Bronchial epithelial cell (primary cell): ENCODE results near the gene SCARF1. TPM values are rescaled to one million over a fixed set of nuclear protein-coding genes. Genes with fewer than 3 reads are reported as not detected.

Experiments
- DNase-seq: peaks from one replicate; pipeline ENCODE4 v3.0.0-alpha.2; 2010; ENCODE audit warnings: low read depth
- FAIRE-seq: peaks from 2 replicates; lab custom pipeline; 2011; peaks lifted over from hg19 to GRCh38; lab: Jason Lieb, UNC
- H3K27me3 ChIP-seq: 2 replicates; pipeline ENCODE4 v1.5.1; 2011; ENCODE audit warnings: low read length; ENCODE audit not compliant: control insufficient read depth, insufficient read depth
- H3K36me3 ChIP-seq: 2 replicates; pipeline ENCODE4 v1.5.1; 2011; ENCODE audit warnings: low read length; ENCODE audit not compliant: control insufficient read depth, insufficient read depth
- H3K4me3 ChIP-seq: 2 replicates; pipeline ENCODE4 v1.5.1; 2011; ENCODE audit warnings: mild to moderate bottlenecking, low read depth, low read length, control low read depth
- total RNA-seq: library from RNA; depleted of rRNA; stranded (reverse); fragments of >200 nt; gene quantifications from 2 replicates; pipeline ENCODE4 v1.2.1, GENCODE V29; 2014
- TF ChIP-seq, protein P1 (sequence below): IDR thresholded peaks from 2 replicates; pipeline ENCODE4 v1.5.1; 2011; ENCODE audit warnings: mild to moderate bottlenecking, moderate library complexity, low read length, control low read depth, inconsistent platforms; ENCODE audit not compliant: insufficient read depth, severe bottlenecking

The SCARF1 gene
- total RNA-seq, 1 donor from 2014 or later = 0.53 TPM

DNA sequence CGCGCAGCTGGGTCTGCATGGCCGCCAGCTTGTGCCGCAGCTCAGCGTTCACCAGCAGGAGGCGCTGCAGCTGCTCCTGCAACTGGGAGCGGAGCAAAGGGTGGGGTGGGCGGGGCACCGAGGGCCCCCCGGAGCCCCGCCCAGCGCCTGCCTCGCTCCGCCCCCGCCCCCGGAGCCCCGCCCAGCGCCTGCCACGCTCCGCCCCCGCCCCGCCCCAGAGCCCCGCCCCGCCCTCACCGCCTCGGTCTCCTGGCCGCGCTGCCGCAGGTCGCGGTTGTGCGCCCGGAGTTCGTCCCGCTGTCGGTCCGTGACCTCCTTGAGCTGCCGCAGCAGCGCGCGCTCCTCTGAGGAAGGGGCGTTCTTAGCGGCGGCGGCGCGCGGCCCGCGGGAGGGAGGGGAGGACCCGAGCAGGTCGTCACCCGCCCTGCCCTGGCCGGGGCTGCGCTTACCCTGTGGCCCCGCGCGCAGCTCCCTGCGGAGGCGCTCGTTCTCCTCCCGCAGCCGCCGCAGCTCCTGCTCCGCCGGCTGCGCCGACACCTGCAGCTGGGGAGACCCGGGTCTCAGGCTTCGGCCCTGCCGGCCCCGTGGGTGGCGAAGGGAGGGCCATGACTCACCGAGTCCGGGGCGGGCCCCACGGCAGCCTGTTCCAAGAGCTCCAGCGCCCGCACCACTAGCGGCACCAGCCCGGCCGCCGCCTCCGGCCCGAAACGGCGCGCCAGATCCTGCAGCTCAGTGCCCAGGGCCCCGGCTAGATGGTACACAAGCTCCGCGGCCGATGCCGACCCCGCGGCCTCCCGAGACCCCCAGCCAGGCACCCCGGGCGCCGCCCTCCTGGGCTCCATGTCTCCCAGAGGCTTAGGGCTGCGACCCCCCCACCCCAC, 3.7 kb upstream of the SCARF1 start:
- FAIRE-seq (no peak), DNase-seq (peak; percentile 86)
- peaks cover 26% of the 10 kb centered on the region for H3K36me3 ChIP-seq
- TF ChIP-seq, protein P1, sequence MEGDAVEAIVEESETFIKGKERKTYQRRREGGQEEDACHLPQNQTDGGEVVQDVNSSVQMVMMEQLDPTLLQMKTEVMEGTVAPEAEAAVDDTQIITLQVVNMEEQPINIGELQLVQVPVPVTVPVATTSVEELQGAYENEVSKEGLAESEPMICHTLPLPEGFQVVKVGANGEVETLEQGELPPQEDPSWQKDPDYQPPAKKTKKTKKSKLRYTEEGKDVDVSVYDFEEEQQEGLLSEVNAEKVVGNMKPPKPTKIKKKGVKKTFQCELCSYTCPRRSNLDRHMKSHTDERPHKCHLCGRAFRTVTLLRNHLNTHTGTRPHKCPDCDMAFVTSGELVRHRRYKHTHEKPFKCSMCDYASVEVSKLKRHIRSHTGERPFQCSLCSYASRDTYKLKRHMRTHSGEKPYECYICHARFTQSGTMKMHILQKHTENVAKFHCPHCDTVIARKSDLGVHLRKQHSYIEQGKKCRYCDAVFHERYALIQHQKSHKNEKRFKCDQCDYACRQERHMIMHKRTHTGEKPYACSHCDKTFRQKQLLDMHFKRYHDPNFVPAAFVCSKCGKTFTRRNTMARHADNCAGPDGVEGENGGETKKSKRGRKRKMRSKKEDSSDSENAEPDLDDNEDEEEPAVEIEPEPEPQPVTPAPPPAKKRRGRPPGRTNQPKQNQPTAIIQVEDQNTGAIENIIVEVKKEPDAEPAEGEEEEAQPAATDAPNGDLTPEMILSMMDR = peak; percentile 93
- H3K4me3 ChIP-seq = peak overlapping the region; percentile 65
- H3K27me3 ChIP-seq = no peaks in the 10 kb centered on the region

DNA sequence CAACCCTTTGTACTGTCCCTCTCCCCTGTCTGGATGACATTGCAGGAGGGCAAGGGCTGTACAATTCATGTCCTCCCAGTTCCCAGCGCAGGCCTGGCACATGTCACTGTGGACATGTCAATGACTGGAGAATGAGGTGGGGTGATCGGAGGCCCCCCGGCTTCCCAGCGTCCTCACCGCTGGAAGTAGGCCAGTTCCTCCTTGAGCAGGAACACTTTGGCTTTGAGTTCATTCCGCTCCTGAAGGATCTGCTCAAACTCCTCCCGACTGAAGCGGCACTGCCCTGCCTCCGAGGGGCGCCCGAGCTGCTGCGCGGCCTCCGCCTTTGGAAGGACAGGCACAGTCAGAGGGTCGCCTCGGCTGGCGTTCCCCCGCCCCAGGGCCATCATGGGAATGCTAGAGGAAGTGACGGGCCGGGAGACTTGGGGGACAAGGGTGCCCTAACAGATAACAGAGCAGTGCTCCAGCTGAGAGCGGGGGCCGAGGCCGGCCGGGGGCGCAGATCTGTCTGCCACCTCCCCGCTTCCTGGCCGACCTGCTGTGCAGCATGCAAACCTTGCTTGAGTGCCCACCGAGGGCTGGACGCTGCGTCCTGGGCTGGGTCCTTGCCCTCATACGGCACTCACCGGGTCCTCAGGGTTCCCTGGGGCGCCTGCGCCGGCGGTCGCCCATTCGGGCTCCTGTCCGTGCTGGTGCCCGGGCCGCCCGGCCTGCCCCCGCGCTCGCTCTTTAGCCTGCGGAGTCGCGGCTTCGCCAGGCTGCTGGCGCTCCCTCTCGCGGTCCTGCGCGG, 2.8 kb upstream of the SCARF1 start:
- FAIRE-seq (no peak), DNase-seq (peak; percentile 12)
- Histone ChIP-seq H3K4me3 (peak overlapping the region; percentile 45), H3K36me3 (peaks cover 18% of the 10 kb centered on the region), H3K27me3 (no peaks in the 10 kb centered on the region)
- TF ChIP-seq, protein P1 = no peak

DNA sequence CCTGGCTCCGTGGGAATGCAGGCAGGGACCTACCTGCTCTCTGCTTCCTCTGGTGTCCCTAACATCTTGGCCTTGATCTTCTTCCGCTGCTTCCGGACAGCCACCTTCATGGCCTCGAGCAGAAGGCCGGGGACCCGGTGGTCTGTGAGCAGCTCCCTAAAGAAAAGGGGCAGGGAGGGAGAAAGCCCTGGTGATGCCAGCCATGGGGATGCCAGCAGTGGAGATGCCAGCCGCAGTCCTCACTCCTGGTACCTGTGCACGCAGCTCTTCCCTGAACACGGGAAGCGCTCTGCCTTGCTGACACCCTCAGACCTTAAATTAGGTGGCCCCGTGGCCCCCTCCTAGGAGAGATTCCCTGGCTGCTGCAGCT, 2.3 kb upstream of the SCARF1 start:
- FAIRE-seq (no peak), DNase-seq (no peak)
- Histone ChIP-seq H3K36me3 (peaks cover 14% of the 10 kb centered on the region), H3K27me3 (no peaks in the 10 kb centered on the region), H3K4me3 (no peak overlapping the region)
- TF ChIP-seq, protein P1 = no peak

DNA sequence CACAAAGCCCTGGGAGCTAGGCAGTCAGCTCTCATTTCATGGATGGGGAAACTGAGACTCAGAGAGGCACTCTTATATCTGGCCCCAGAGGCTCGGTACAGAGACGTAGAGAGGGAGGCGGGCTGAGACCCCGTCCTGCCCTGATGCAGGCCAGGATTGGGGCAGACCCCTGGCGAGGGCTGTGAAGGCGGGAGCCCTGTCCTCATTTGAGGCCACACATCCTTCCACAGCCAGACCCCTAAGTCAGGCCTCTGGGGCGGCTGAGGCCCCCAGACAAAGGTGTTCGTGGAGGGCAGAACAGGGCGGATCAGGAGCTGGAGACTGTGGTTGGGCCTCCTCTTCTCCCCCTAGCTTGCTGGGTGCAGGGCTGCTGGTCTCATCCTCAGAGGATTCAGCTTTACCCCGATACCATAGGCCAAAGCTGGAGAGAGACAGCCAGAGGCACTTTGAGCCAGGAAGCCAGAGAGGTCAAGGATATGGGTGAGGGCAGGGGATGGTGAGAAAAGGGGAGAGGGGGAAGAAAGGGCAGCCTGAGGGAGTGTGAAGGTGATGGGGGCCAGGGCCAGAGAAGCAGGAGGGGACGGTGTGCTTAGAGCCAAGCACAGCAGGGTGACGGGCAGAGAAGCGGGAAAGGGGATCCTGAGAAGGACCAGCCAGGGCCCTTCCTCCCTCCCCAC, 805 bp upstream of the SCARF1 start:
- no peak overlapping the region for H3K4me3 ChIP-seq
- DNase-seq = no peak
- peaks cover 9% of the 10 kb centered on the region for H3K36me3 ChIP-seq
- H3K27me3 ChIP-seq = no peaks in the 10 kb centered on the region
- FAIRE-seq = no peak
- TF ChIP-seq, protein P1 = no peak

DNA sequence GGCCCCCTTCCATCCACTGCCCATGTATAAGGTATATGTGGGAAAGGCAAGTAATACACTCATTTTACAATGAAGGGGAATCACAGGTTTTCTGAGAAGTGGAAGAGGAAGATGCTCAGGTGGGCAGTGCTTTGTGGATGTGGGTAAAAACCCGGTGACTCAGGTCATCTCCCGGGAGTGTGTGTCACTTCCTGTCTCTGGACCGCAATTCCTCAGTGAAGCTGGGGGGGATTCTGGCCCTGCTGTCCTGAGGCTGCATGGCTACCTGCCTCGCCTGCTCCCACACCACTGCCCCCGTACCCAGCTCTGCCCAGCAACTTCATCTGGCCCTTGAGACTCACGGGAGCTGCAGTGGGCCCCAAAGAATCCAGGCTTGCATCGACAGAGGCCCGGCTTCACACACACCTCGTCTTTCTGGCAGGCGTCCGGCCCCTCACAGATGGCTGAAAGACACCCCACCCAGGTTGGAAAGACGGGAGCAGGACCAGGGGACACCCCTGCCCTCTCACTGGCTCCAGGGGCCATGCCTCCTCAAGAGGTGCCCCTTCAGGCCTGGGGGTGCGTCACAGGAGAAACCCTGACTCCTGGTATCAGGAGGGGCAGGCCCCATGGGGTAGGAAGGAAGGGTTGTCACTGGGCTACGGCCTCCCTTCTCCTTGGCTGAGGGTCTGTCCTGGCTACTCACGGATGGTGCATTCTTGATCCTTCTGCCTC, 882 bp downstream of the SCARF1 start:
- DNase-seq = peak; percentile 77
- Histone ChIP-seq H3K36me3 (peaks cover 2% of the 10 kb centered on the region), H3K4me3 (no peak overlapping the region), H3K27me3 (no peaks in the 10 kb centered on the region)
- FAIRE-seq = no peak
- TF ChIP-seq, protein P1 = no peak
